Loucy (cell line): ENCODE results near the gene SMIM21.

ENCODE experiments used
- H2AFZ ChIP-seq: fragments of 200-600 bp; sonication (generic); 2 replicates; pipeline ENCODE4 v1.6.0; 2016; ENCODE audit warnings: antibody characterized with exemption, mild to moderate bottlenecking, low read length, moderate library complexity
- H3F3A ChIP-seq: fragments of 200-600 bp; 2 replicates; pipeline ENCODE4 v1.6.0; 2016; ENCODE audit warnings: antibody characterized with exemption, low read depth, mild to moderate bottlenecking
- H3K27me3 ChIP-seq: fragments of 200-600 bp; sonication (generic); 2 replicates; pipeline ENCODE4 v1.6.1; 2014; ENCODE audit warnings: low read length, mild to moderate bottlenecking; ENCODE audit not compliant: insufficient read depth, poor library complexity, severe bottlenecking
- H3K36me3 ChIP-seq: fragments of 200-600 bp; sonication (generic); 2 replicates; pipeline ENCODE4 v1.6.1; 2016; ENCODE audit warnings: low read length; ENCODE audit not compliant: insufficient read depth
- H3K4me1 ChIP-seq: fragments of 200-600 bp; sonication (generic); 2 replicates; pipeline ENCODE4 v1.5.1; 2014; ENCODE audit warnings: low read length, mild to moderate bottlenecking; ENCODE audit not compliant: insufficient read depth, poor library complexity, severe bottlenecking
- H3K4me2 ChIP-seq: fragments of 200-600 bp; sonication (generic); 2 replicates; pipeline ENCODE4 v1.6.0; 2014; ENCODE audit warnings: antibody characterized with exemption, low read length, low read depth, mild to moderate bottlenecking; ENCODE audit not compliant: poor library complexity, severe bottlenecking
- H3K4me3 ChIP-seq: fragments of 200-600 bp; sonication (generic); 2 replicates; pipeline ENCODE4 v1.5.1; 2014; ENCODE audit warnings: low read length, mild to moderate bottlenecking, mixed read lengths; ENCODE audit not compliant: poor library complexity, severe bottlenecking
- H3K79me2 ChIP-seq: fragments of 200-600 bp; sonication (generic); 2 replicates; pipeline ENCODE4 v1.6.1; 2014; ENCODE audit warnings: low read length; ENCODE audit not compliant: insufficient read depth
- H3K9ac ChIP-seq: fragments of 200-600 bp; sonication (generic); 2 replicates; pipeline ENCODE4 v1.6.0; 2014; ENCODE audit warnings: mild to moderate bottlenecking, low read depth, low read length, moderate library complexity; ENCODE audit not compliant: poor library complexity, severe bottlenecking
- H3K9me2 ChIP-seq: fragments of 200-600 bp; sonication (generic); replicated peaks from 2 replicates; pipeline ENCODE4 v1.6.1; 2016; ENCODE audit warnings: low read depth, low read length, mixed read lengths
- H3K9me3 ChIP-seq: fragments of 200-600 bp; sonication (generic); 2 replicates; pipeline ENCODE4 v1.6.1; 2014; ENCODE audit warnings: mild to moderate bottlenecking, antibody characterized with exemption, low read length, low read depth; ENCODE audit not compliant: insufficient read depth
- H4K20me1 ChIP-seq: fragments of 200-600 bp; sonication (generic); 2 replicates; pipeline ENCODE4 v1.6.0; 2014; ENCODE audit warnings: antibody characterized with exemption, low read length, mild to moderate bottlenecking; ENCODE audit not compliant: insufficient read depth, poor library complexity, severe bottlenecking
- CTCF ChIP-seq: fragments of 200-600 bp; sonication (generic); conservative IDR thresholded peaks from 2 replicates; pipeline ENCODE4 v1.5.1; 2014; ENCODE audit warnings: mild to moderate bottlenecking, antibody characterized with exemption, low read length
- EZH2phosphoT487 ChIP-seq: fragments of 200-600 bp; IDR thresholded peaks from 2 replicates; pipeline ENCODE4 v1.6.1; 2018; ENCODE audit warnings: antibody characterized with exemption, mild to moderate bottlenecking, moderate library complexity, borderline replicate concordance

Gene SMIM21

GRCh38 chr18:75364512-75365253 lies 62.8 kb downstream of the SMIM21 start:
- H3F3A ChIP-seq, result no peaks in the 10 kb centered on the region
- no peak overlapping the region for H3K4me3 ChIP-seq
- H3K27me3 ChIP-seq, result no peaks in the 10 kb centered on the region
- H3K36me3 ChIP-seq, result no peaks in the 10 kb centered on the region
- no peak overlapping the region; the same call in 1 of the 2 replicates for H2AFZ ChIP-seq
- no peaks in the 10 kb centered on the region for H4K20me1 ChIP-seq
- no peaks in the 10 kb centered on the region for H3K9me3 ChIP-seq
- no peaks in the 10 kb centered on the region for H3K4me1 ChIP-seq
- H3K79me2 ChIP-seq, result no peaks in the 10 kb centered on the region
- no peaks in the 10 kb centered on the region for H3K9me2 ChIP-seq
- H3K4me2 ChIP-seq, result no peak overlapping the region
- TF ChIP-seq CTCF (no peak), EZH2phosphoT487 (no peak)
- no peak overlapping the region for H3K9ac ChIP-seq

DNA sequence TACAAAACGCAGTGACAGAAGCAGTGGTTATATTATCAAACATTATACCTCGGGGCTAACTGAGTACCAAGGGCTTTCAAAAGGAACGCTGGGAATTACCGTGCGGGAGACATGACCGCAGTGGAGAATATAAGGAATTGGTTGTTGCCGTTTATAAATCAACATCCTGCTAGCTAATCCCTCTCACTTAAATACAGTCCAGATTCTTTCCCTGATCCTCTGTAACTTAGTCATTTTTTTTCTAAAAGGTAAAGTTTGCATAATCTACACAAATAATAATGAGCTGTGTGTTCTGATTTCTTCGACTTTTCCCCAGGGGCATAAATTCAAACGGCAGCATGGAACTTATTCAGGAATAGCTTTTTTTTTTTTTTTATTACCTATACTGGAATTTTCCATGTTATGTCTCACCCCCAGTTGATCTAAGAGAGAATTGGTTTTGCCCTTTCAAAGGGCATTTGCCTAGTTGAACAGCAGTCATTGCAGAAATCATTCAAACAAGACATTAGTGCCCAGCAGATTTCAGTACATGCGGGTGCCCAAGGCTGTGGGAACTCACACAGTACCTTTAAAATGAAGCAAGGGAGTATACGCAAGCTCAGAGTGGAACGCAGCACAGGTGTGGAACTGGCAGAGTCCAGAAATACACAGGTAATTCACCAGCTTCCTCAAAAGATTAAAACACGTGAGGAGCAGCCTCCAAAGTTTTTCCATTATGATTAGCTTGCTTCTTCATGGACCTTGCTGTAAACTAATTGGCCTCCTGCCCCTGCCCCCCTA lies 63.9 kb downstream of the SMIM21 start:
- Histone ChIP-seq H2AFZ (no peak overlapping the region), H3K4me1 (no peaks in the 10 kb centered on the region), H3K9me2 (no peaks in the 10 kb centered on the region), H3K4me2 (no peak overlapping the region), H3K9me3 (no peaks in the 10 kb centered on the region), H3K27me3 (no peaks in the 10 kb centered on the region), H3F3A (no peaks in the 10 kb centered on the region), H3K4me3 (no peak overlapping the region), H4K20me1 (no peaks in the 10 kb centered on the region), H3K36me3 (no peaks in the 10 kb centered on the region), H3K9ac (no peak overlapping the region), H3K79me2 (no peaks in the 10 kb centered on the region)
- no peak for TF ChIP-seq EZH2phosphoT487
- no peak for TF ChIP-seq CTCF

- no peaks in the 10 kb centered on the region for H3K79me2 ChIP-seq
- H3K4me1 ChIP-seq, result no peaks in the 10 kb centered on the region
- no peak overlapping the region for H3K4me2 ChIP-seq
- no peaks in the 10 kb centered on the region for H3K9me2 ChIP-seq
- no peaks in the 10 kb centered on the region for H4K20me1 ChIP-seq
- H3F3A ChIP-seq, result no peaks in the 10 kb centered on the region
- H2AFZ ChIP-seq, result no peak overlapping the region
- H3K4me3 ChIP-seq, result no peak overlapping the region
- no peaks in the 10 kb centered on the region for H3K27me3 ChIP-seq
- no peaks in the 10 kb centered on the region for H3K36me3 ChIP-seq
- TF ChIP-seq CTCF (no peak), EZH2phosphoT487 (no peak)
- no peak overlapping the region for H3K9ac ChIP-seq
- no peaks in the 10 kb centered on the region for H3K9me3 ChIP-seq
Measured at GRCh38 chr18:75362435-75362834, 65.1 kb downstream of the SMIM21 start.
